ENCODE results near the gene HNRNPF. TPM values are rescaled to one million over a fixed set of nuclear protein-coding genes. Genes with fewer than 3 reads are reported as not detected.

HNRNPF gene
- total RNA-seq, 4 donors from 2014 or later = 109 to 151 (median 135) TPM

GRCh38 chr10:43421519-43421918 is 12.5 kb upstream of the HNRNPF start:
- TF ChIP-seq, protein P1, sequence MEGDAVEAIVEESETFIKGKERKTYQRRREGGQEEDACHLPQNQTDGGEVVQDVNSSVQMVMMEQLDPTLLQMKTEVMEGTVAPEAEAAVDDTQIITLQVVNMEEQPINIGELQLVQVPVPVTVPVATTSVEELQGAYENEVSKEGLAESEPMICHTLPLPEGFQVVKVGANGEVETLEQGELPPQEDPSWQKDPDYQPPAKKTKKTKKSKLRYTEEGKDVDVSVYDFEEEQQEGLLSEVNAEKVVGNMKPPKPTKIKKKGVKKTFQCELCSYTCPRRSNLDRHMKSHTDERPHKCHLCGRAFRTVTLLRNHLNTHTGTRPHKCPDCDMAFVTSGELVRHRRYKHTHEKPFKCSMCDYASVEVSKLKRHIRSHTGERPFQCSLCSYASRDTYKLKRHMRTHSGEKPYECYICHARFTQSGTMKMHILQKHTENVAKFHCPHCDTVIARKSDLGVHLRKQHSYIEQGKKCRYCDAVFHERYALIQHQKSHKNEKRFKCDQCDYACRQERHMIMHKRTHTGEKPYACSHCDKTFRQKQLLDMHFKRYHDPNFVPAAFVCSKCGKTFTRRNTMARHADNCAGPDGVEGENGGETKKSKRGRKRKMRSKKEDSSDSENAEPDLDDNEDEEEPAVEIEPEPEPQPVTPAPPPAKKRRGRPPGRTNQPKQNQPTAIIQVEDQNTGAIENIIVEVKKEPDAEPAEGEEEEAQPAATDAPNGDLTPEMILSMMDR (IDR thresholded peaks at IDR 0.05; ENCODE audit: low read depth) = no peak

GRCh38 chr10:43421201-43421507 is 12.2 kb upstream of the HNRNPF start:
- TF ChIP-seq, protein P1 (IDR thresholded peaks at IDR 0.05; ENCODE audit: low read depth) = no peak

- TF ChIP-seq, protein P1 (IDR thresholded peaks at IDR 0.05; ENCODE audit: low read depth) = no peak
These were observed 11.6 kb upstream of the HNRNPF start for GRCh38 chr10:43420369-43421200.

GRCh38 chr10:43419997-43420368 is 11.0 kb upstream of the HNRNPF start:
- TF ChIP-seq, protein P1 (IDR thresholded peaks at IDR 0.05; ENCODE audit: low read depth) = no peak

DNA sequence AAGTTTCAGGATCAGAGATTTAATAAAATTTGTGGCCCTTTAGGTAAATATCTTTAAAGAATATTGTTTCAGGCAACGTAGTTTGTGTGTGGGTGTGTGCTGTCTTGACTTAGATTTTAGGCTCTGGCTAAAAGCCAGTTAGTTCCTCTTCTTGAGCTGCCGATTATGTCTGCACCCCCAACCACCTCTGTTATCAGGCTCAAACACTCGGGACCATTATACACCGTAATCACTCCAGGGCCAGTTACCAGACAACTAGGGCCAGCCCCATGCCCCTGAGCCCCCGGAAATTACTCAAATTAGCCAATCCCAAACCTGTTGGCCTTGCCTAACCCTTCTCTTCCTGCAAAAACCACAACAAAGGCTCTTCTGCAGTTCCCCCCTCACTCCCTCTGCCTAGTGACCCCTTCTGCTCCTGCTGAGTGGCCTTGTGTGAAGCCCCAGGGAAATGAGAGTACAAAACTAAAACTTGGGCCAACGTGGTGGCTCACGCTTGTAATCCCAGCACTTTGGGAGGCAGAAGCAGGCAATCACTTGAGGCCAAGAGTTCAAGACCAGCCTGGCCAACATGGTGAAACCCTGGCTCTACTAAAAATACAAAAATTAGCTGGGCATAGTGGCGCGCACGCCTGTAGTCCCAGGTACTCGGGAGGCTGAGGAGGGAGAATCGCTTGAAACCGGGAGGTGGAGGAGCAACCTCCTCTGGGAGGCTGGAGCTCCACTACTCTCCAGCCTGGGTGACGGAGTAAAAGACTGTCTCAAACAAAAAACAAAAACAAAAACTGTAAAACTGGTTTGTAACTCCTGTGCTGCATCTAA is 9.2 kb upstream of the HNRNPF start:
- TF ChIP-seq, protein P1 (IDR thresholded peaks at IDR 0.05; ENCODE audit: low read depth) = no peak

DNA sequence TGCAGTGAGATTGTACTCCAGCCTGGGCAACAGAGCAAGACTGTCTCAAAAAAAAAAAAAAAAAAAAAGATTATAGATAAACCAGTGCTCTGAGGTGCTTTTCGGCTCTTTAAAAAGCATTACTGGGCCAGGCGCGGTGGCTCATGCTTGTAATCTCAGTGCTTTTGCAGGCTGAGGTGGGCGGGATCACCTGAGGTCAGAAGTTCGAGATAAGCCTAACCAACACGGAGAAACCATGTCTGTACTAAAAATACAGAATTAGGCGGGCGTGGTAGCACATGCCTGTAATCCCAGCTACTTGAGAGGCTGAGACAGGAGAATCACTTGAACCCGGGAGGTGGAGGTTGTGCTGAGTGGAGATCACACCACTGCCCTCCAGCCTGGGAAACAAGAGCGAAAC is 6.6 kb upstream of the HNRNPF start:
- TF ChIP-seq, protein P1 (IDR thresholded peaks at IDR 0.05; ENCODE audit: low read depth) = no peak

- TF ChIP-seq, protein P1 (IDR thresholded peaks at IDR 0.05; ENCODE audit: low read depth) = no peak
These were observed 2.5 kb upstream of the HNRNPF start for GRCh38 chr10:43411536-43411935.

Measured in subcutaneous adipose tissue (tissue), 4 donors.